ENCODE results near the gene C6orf132.

Gene C6orf132

GRCh38 chr6:42075159-42075838 is 67.1 kb downstream of the C6orf132 start:
- peak; percentile 40 for DNase-seq (ENCODE audit: low read depth)

- no peak for DNase-seq (ENCODE audit: low read depth)
These were observed 69.1 kb downstream of the C6orf132 start for GRCh38 chr6:42073287-42073686.

- no peak for DNase-seq (ENCODE audit: low read depth)
These were observed 70.4 kb downstream of the C6orf132 start for GRCh38 chr6:42071881-42072583.

- DNase-seq (ENCODE audit: low read depth), result no peak
These were observed 73.4 kb downstream of the C6orf132 start for GRCh38 chr6:42068872-42069522.

GRCh38 chr6:42068173-42068572 is 74.2 kb downstream of the C6orf132 start:
- no peak for DNase-seq (ENCODE audit: low read depth)

- no peak for DNase-seq (ENCODE audit: low read depth)
These were observed 76.2 kb downstream of the C6orf132 start for GRCh38 chr6:42066156-42066675.

- no peak for DNase-seq (ENCODE audit: low read depth)
These were observed 82.7 kb downstream of the C6orf132 start for GRCh38 chr6:42059743-42060142.

GRCh38 chr6:42053601-42054000 is 88.8 kb downstream of the C6orf132 start:
- DNase-seq (ENCODE audit: low read depth), result no peak

GRCh38 chr6:42051268-42051653 is 91.2 kb downstream of the C6orf132 start:
- no peak for DNase-seq (ENCODE audit: low read depth)

Measured in stimulated activated CD8-positive, alpha-beta memory T cell treated with anti-CD3 and anti-CD28 coated beads, Interleukin-7, amount 100 ng/mL, for 24 hours (primary cell).